K562 (cell line): ENCODE data around the gene UBE3D. TPM values are rescaled to one million over a fixed set of nuclear protein-coding genes. Genes with fewer than 3 reads are reported as not detected.

ENCODE experiments used
- ATAC-seq: fragments of 200-7000 bp; cut with Tn5 transposase; 3 replicates; pipeline ENCODE4 v1.9.1; 2020; ENCODE audit warnings: moderate library complexity
- BruUV-seq: library from RNA; stranded (reverse); fragments of 400-500 nt; replicated peaks from 2 replicates; lab custom pipeline; 2021; lab: Mats Ljungman, UMichigan
- CTCF ChIA-PET: fragments of 300-600 bp; formaldehyde crosslinking; extraction: SDS; loops from one replicate; lab custom pipeline; 2021; ENCODE audit warnings: low intra/inter-chr PET ratio; lab: Yijun Ruan, JAX
- POLR2A ChIA-PET: fragments of 300-600, 350-650 bp; sonication (Branson Sonifier 250); formaldehyde crosslinking; extraction: SDS; loops from one replicate; lab custom pipeline; 2021; ENCODE audit warnings: antibody characterized with exemption, inconsistent platforms; lab: Yijun Ruan, JAX
- DNase-seq, 4 experiments: peaks; one replicate each; pipeline versions ENCODE4 v3.0.0 to v3.0.0-alpha.2; 2011 to 2018; ENCODE audit warnings: low spot score in 3 of 4, mixed read lengths in 3 of 4; ENCODE audit errors: extremely low read depth in 1 of 4
- FAIRE-seq: peaks from 2 replicates; lab custom pipeline; 2011; peaks lifted over from hg19 to GRCh38; lab: Jason Lieb, UNC
- H2AFZ ChIP-seq: 2 replicates; pipeline ENCODE4 v1.6.0; 2011; ENCODE audit warnings: low read depth, low read length, control low read depth, inconsistent platforms
- H3K27ac ChIP-seq: fragments of 200-600 bp; 3 replicates; pipeline ENCODE4 v1.8.0; 2011; ENCODE audit warnings: low read depth, mild to moderate bottlenecking, control low read depth, inconsistent platforms, low read length, moderate library complexity, mixed read lengths; ENCODE audit errors: extremely low read depth
- H3K27me3 ChIP-seq, 2 experiments: fragments of 300-600 bp in 1 of 2; 2 replicates in 1 of 2; 3 replicates in 1 of 2; pipeline versions ENCODE4 v1.6.0 to v1.8.0; 2011; ENCODE audit warnings: inconsistent platforms in 2 of 2, low read length in 2 of 2, mild to moderate bottlenecking in 1 of 2, mixed read lengths in 1 of 2, moderate library complexity in 1 of 2; ENCODE audit not compliant: control insufficient read depth in 2 of 2, insufficient read depth in 2 of 2
- H3K36me3 ChIP-seq: fragments of 300-600 bp; 3 replicates; pipeline ENCODE4 v1.8.0; 2011; ENCODE audit warnings: mild to moderate bottlenecking, low read length, inconsistent platforms; ENCODE audit not compliant: control insufficient read depth, insufficient read depth
- H3K4me1 ChIP-seq, 2 experiments: fragments of 200-600 bp in 1 of 2; replicated peaks in 1 of 2; 2 replicates in 1 of 2; 3 replicates in 1 of 2; pipeline versions ENCODE4 v1.5.1 to v1.8.0; 2011; ENCODE audit warnings: inconsistent platforms in 2 of 2, low read length in 2 of 2, mild to moderate bottlenecking in 1 of 2, mixed read lengths in 1 of 2, moderate library complexity in 1 of 2; ENCODE audit not compliant: control insufficient read depth in 2 of 2, insufficient read depth in 2 of 2
- H3K4me2 ChIP-seq: 2 replicates; pipeline ENCODE4 v1.6.1; 2011; ENCODE audit warnings: low read length, control low read depth, inconsistent platforms, mixed read lengths; ENCODE audit not compliant: insufficient read depth
- H3K4me3 ChIP-seq: fragments of 200-600 bp; sonication (generic), shearing (Covaris generic); 2 replicates; pipeline ENCODE4 v1.5.1; 2016; ENCODE audit warnings: control low read depth, inconsistent platforms
- H3K79me2 ChIP-seq: fragments of 200-600 bp; 3 replicates; pipeline ENCODE4 v1.8.0; 2011; ENCODE audit warnings: low read length, inconsistent platforms; ENCODE audit not compliant: control insufficient read depth, insufficient read depth
- H3K9ac ChIP-seq, 2 experiments: 2 replicates each; pipeline versions ENCODE4 v1.6.0 to v1.6.1; 2011; ENCODE audit warnings: low read depth in 2 of 2, low read length in 2 of 2, control low read depth in 1 of 2, inconsistent platforms in 1 of 2, mild to moderate bottlenecking in 1 of 2, mixed read lengths in 1 of 2; ENCODE audit not compliant: insufficient read depth in 1 of 2
- H3K9me1 ChIP-seq: one replicate; pipeline ENCODE4 v1.6.0; 2011; ENCODE audit warnings: inconsistent platforms, mild to moderate bottlenecking, low read length, moderate library complexity; ENCODE audit not compliant: control insufficient read depth, insufficient read depth
- H3K9me3 ChIP-seq: replicated peaks from 2 replicates; pipeline ENCODE4 v1.5.1; 2011; ENCODE audit warnings: low read depth, low read length, inconsistent platforms; ENCODE audit not compliant: control insufficient read depth, insufficient read depth
- H4K20me1 ChIP-seq: replicated peaks from 2 replicates; pipeline ENCODE4 v1.6.1; 2011; ENCODE audit warnings: low read length, inconsistent platforms, mixed read lengths; ENCODE audit not compliant: control insufficient read depth, insufficient read depth
- BRD4 ChIP-seq: fragments of 200-600 bp; sonication (generic); IDR thresholded peaks from 2 replicates; pipeline ENCODE4 v1.6.1; 2017; ENCODE audit warnings: inconsistent platforms
- CTCFL ChIP-seq: IDR thresholded peaks from 2 replicates; pipeline ENCODE4 v1.6.1; 2011; ENCODE audit warnings: borderline replicate concordance, low read depth, mild to moderate bottlenecking, moderate library complexity, low read length; ENCODE audit not compliant: insufficient read depth, poor library complexity, severe bottlenecking
- E2F1 ChIP-seq: sonication (generic); formaldehyde crosslinking; IDR thresholded peaks from 2 replicates; pipeline ENCODE4 v1.8.1; 2023; ENCODE audit warnings: mild to moderate bottlenecking, missing genetic modification reagents, moderate library complexity
- ETV5 ChIP-seq: sonication (generic); formaldehyde crosslinking; IDR thresholded peaks from 2 replicates; pipeline ENCODE4 v1.4.0; 2020; ENCODE audit warnings: low read depth, mild to moderate bottlenecking, missing genetic modification reagents
- ILK ChIP-seq: fragments of 450-650 bp; IDR thresholded peaks from 2 replicates; pipeline ENCODE4 v1.6.1; 2016; ENCODE audit warnings: missing genetic modification characterization, low read depth, mild to moderate bottlenecking, missing compliant biosample characterization, moderate library complexity, borderline replicate concordance
- KLF1 ChIP-seq: fragments of 450-650 bp; IDR thresholded peaks from 2 replicates; pipeline ENCODE4 v1.6.1; 2016; ENCODE audit warnings: missing genetic modification characterization, missing compliant biosample characterization
- PHB ChIP-seq: fragments of 250-450 bp; sonication (Bioruptor Pico); IDR thresholded peaks from 2 replicates; pipeline ENCODE4 v1.5.0; 2021
- RBM17 ChIP-seq: fragments of 200-400 bp; formaldehyde crosslinking; IDR thresholded peaks from 2 replicates; pipeline ENCODE4 v1.6.1; 2017; ENCODE audit warnings: low read depth, mild to moderate bottlenecking, low read length, borderline replicate concordance
- SMARCB1 ChIP-seq: IDR thresholded peaks from 2 replicates; pipeline ENCODE4 v1.6.1; 2011; ENCODE audit warnings: improper control_type of control experiment, low read depth; ENCODE audit not compliant: insufficient read length
- STAT5A ChIP-seq: IDR thresholded peaks from 2 replicates; pipeline ENCODE4 v1.6.1; 2012; ENCODE audit warnings: low read length, inconsistent platforms, borderline replicate concordance
- ZKSCAN1 ChIP-seq: fragments of 150-350 bp; IDR thresholded peaks from 2 replicates; pipeline ENCODE4 v1.6.1; 2016; ENCODE audit warnings: low read depth, low read length
- ZNF277 ChIP-seq: fragments of 250-450 bp; sonication (Bioruptor Pico); IDR thresholded peaks from 2 replicates; pipeline ENCODE4 v1.8.0; 2022; ENCODE audit warnings: inconsistent platforms, mild to moderate bottlenecking, moderate library complexity, borderline replicate concordance
- WGBS: fragments of 100-300 bp; shearing (Covaris generic); methylation state at CpG from one replicate; pipeline ENCODE4 v1.1.6; 2016; ENCODE audit warnings: low coverage, mixed read lengths; ENCODE audit not compliant: insufficient coverage; ENCODE audit errors: missing lambda C conversion rate; 5-methylcytosine and 5-hydroxymethylcytosine counted together
- in situ Hi-C: fragments of 300-500 bp; cut with MboI; formaldehyde crosslinking; loops from 4 replicates; pipeline ENCODE4 v1.15.0; 2018; ENCODE audit warnings: inconsistent platforms, mixed read lengths
- intact Hi-C: fragments of 100-400 bp; cut with micrococcal nuclease; formaldehyde crosslinking; loops from 2 replicates; pipeline ENCODE4 v1.14.2; 2022
- polyA plus RNA-seq, 8 experiments: library from polyadenylated mRNA; depleted of rRNA in 4 of 8; stranded (reverse) in 5 of 8; unstranded in 3 of 8; fragments of >200 nt; fragmentation: Nextera tagmentation in 2 of 8; fragmentation: Illumina TruSeq in 1 of 8; extraction: Ambion mirVana in 2 of 8; extraction: Trizol in 1 of 8; gene quantifications; 2 replicates each; pipeline versions ENCODE4 v1.2.1 to v1.2.3, GENCODE V29; 2011 to 2014; ENCODE audit warnings: inconsistent platforms in 1 of 8, missing spikeins in 1 of 8
- total RNA-seq, 7 experiments: library from RNA; depleted of rRNA in 6 of 7; stranded (reverse); fragments of >200 nt in 6 of 7; fragmentation: Illumina TruSeq in 2 of 7; extraction: Trizol in 2 of 7; gene quantifications; 2 replicates each; pipeline versions ENCODE4 v1.2.1 to v1.2.3, GENCODE V29; 2011 to 2021; ENCODE audit warnings: low replicate concordance in 1 of 7

The UBE3D gene
- total and polyA plus RNA-seq, 9 of the 15 experiments (the other 6 are each of a cell fraction or from before 2014, with no cell fraction given) = 9.4 to 17.6 (median 11.9) TPM

GRCh38 chr6:82921258-82921657, 144.4 kb downstream of the UBE3D start:
- in situ Hi-C loops (no loop called here), intact Hi-C loops (no loop called here)
- H3K4me1 ChIP-seq = no peaks in the 10 kb centered on the region
- BruUV-seq = no TSS peak
- 50% methylated on average over 1 of the region's 1 CpG for WGBS
- H3K9me1 ChIP-seq = no peaks in the 10 kb centered on the region
- H3K27me3 ChIP-seq = no peaks in the 10 kb centered on the region
- no peak for ATAC-seq
- FAIRE-seq = no peak
- no peaks in the 10 kb centered on the region for H3K79me2 ChIP-seq
- H3K9me3 ChIP-seq = peaks cover 3% of the 10 kb centered on the region; the same call in 1 of the 2 replicates
- ChIA-PET CTCF (no interaction called here), POLR2A (interaction anchor here (0.8 to 0.9 kb wide), 2 partner anchors 19 to 69 kb away, joined by 3 to 7 read pairs; no protein-coding TSS in a partner anchor)
- no peak overlapping the region for H3K4me2 ChIP-seq
- no peak overlapping the region for H2AFZ ChIP-seq
- no peak for DNase-seq
- H3K27ac ChIP-seq = no peak overlapping the region
- peaks cover 2% of the 10 kb centered on the region; the same call in 1 of the 3 replicates for H3K36me3 ChIP-seq
- H3K9ac ChIP-seq = no peak overlapping the region
- no peak overlapping the region for H3K4me3 ChIP-seq
- TF ChIP-seq SMARCB1 (no peak), ZKSCAN1 (no peak), ILK (tag) (no peak), STAT5A (no peak), PHB (CRISPR knock-in tag) (no peak), ZNF277 (CRISPR knock-in tag) (no peak), BRD4 (no peak), KLF1 (no peak), RBM17 (no peak), CTCFL (no peak), ETV5 (CRISPR knock-in tag) (no peak), E2F1 (CRISPR knock-in tag) (no peak)
- no peaks in the 10 kb centered on the region for H4K20me1 ChIP-seq
